Activated gamma-delta T cell treated with anti-CD3 and anti-CD28 coated beads, Interleukin-2, amount 50 U/mL, for 16 hours (primary cell): ENCODE measurements around the gene KRT71.

Experiments
- DNase-seq: peaks from one replicate; pipeline ENCODE4 v3.0.0-alpha.2; 2020; ENCODE audit warnings: low read depth

Gene KRT71

GRCh38 chr12:52537101-52537500 lies 15.8 kb downstream of the KRT71 start:
- DNase-seq: no peak

DNA sequence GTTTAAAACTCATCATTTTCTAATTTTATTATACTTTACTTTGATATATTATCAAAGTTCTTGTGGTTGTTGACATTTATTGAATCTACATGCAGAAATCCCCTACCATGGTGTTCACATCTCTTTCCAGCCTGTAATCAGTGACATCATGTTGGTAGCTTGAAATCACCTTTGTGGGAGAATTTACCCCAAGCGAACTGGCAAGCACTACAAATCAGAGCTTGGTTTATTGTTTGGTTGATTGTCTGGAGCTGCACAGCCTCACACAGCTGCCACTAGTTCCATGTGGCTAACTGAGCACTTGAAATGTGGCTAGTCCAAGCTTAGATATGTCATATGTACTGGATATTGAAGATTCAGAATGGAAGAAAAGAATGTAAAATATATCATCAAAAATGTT lies 17.4 kb downstream of the KRT71 start:
- DNase-seq: no peak

- no peak for DNase-seq
These were observed 18.5 kb downstream of the KRT71 start for GRCh38 chr12:52534482-52534881.

- no peak for DNase-seq
These were observed 19.1 kb downstream of the KRT71 start for GRCh38 chr12:52533686-52534470.

GRCh38 chr12:52532636-52533035 lies 20.3 kb downstream of the KRT71 start:
- no peak for DNase-seq

GRCh38 chr12:52531566-52532300 lies 21.2 kb downstream of the KRT71 start:
- no peak for DNase-seq

GRCh38 chr12:52530905-52531304 lies 22.0 kb downstream of the KRT71 start:
- no peak for DNase-seq

DNA sequence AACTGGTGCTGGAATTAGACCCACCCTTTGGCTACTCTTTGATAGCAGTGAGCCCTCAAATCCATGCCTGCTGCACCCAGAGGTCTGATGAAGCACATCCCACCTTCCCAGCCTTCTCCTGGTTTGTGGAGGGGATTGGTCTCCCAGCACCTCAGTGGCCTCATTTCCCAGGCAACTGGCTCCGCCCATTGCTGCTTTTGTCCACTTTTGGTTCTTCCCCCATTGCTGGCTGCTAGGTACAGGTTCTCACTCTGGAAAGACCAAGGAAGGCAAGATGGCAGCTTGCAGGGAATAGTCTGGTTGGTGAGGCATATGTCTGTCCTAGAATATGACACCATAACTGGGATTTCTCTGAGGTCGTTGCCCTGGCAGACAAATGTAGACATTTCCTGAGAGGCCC lies 22.6 kb downstream of the KRT71 start:
- DNase-seq: no peak

DNA sequence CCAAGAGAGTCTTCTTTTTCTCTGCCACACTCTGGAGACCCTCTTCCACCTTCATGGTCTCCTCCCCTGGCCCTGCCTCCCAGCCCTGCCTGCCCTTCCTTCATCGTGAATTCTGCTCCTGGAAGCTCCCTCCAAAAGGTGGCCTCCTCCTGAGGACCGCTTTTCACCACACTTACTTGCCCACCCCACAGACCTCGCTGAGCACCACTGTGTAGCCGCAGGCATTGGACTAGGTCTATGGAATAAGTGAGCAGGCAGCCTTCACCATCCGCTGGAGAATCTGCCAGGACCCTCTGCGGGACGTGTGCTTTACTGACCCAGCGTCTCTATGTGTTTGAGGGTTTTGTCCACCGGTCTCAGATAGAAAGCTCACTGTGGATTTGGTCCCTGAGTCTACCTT lies 23.1 kb downstream of the KRT71 start:
- DNase-seq: no peak

DNA sequence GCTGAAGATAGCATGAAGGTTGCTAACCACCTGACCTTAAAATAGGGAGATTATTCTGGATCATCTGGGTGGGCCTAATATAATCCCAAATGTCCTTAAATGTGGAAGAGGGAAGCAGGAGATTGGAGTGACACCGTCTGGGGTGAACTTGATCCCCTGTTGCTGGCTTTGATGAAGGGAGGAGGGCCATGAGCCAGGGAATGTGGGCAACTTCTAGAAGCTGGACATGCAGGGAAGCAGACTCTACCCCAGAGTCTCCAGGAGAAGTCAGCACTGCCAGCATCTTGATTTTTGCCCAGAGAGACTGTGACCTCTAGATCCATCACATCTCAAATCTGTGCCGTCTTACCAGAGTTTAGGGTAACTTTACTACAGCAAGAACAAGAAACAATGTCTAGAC lies 23.5 kb downstream of the KRT71 start:
- DNase-seq: no peak

DNA sequence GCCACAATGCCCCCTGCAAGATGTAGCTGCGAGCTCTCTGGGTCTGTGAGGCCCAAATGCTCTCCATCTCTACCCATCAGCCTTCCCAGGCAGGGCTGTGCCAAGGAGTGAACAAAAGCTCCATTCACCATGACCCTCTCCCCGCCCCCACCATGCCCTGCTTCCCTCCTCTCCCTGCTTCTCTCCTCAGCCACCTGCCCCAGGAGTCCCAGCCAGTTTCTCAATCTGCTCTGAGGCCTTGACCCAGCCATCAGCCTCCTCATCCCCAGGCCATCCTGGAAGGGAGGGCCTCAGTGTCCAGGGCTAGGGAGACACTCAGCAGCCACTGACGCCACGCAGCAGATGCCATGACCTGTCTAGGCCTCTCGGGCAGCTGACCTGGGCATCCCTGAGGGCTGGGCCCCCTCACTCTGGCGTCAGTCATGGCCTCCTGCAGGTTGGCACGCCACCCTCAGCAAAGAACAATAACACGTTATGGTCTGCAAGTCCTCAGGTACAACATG lies 24.3 kb downstream of the KRT71 start:
- DNase-seq: no peak

DNA sequence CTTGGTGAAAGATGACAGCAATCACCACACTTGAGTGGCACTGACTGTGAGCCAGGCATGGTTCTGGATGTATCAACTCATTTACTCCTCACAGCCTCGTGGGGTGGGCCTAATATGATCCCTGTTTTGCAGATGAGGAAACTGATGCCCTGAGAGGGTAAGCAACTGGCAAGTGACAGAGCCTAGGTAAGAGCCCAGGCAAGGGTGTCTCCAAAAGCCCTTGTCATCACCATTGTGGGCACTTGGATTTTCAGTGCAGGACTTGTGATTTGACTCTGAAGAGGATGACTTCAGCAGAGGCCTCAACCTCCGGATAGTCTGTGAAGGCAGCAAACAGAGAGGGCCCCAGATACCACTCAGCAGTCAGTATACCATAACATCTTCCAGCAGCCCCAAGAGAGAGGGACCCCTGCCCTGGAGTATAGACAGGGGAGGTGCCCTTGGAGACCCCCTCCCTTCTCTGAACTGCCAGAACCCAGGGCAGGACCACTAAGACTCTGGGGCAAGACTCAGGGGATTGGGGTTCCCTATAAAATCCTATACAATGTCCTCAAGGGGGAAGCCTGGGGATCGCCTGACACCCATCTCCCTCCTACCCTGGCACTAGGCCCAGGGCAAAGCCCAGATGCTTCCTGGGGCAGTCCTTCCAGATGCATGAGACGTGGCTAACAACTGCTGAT lies 25.7 kb downstream of the KRT71 start:
- DNase-seq: no peak

GRCh38 chr12:52526511-52526951 lies 26.4 kb downstream of the KRT71 start:
- DNase-seq: no peak

- DNase-seq: no peak
These were observed 27.1 kb downstream of the KRT71 start for GRCh38 chr12:52525661-52526499.

GRCh38 chr12:52524898-52525591 lies 27.9 kb downstream of the KRT71 start:
- no peak for DNase-seq

DNA sequence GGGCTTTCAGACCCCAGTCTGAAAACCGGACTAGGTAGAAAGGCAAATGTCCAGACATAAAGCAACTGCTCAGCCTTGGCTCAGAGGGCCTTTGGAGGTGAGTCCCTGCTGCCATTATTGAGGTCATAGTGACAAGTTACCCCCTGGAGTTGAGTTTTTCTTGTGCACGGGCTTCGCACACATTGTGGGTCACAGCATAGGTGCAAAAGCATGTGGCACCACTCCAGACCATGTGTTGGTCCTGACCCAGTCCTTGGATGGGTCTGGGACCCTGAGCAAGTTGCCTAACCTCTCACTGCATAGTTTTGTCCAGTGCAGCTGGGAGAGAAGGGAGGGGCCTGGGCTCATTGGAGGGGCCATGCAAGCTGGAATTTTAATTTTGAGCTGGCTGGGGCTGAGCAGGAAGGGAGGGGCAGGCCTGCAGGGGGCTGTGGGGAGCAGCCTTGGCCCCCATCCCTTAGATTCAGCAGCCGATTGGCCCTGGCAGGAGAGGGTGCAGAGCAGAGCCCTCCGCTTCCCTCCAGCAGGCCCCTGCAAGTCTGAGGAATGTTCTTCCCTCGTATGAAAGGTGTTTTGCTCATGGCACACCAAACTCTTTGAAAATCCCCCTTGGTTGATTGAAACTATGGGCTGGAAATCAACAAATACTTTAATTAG lies 28.6 kb downstream of the KRT71 start:
- DNase-seq: no peak

- DNase-seq: no peak
These were observed 29.1 kb downstream of the KRT71 start for GRCh38 chr12:52523824-52524223.

GRCh38 chr12:52522346-52523011 lies 30.5 kb downstream of the KRT71 start:
- DNase-seq: no peak

GRCh38 chr12:52521568-52522266 lies 31.2 kb downstream of the KRT71 start:
- no peak for DNase-seq
